NB4 (cell line): ENCODE measurements around the gene SLC39A13.

Source experiments
- CTCF ChIP-seq: IDR thresholded peaks from one replicate; pipeline ENCODE4 v1.5.1; 2012; ENCODE audit warnings: low read depth, low read length
- MAX ChIP-seq: IDR thresholded peaks from 2 replicates; pipeline ENCODE4 v1.6.1; 2011; ENCODE audit warnings: low read depth, low read length
- POLR2A ChIP-seq: IDR thresholded peaks from 2 replicates; pipeline ENCODE4 v1.6.1; 2011; ENCODE audit warnings: mild to moderate bottlenecking; ENCODE audit not compliant: insufficient read length; ENCODE audit errors: extremely low read depth

- TF ChIP-seq CTCF (no peak), POLR2A (no peak), MAX (no peak)
Observed at GRCh38 chr11:47409440-47410369, 1.3 kb downstream of the SLC39A13 start.
